GM21737 (cell line): ENCODE data around the gene KHDC1.
"Not testable (repeated sequence)": the region's sequence is repeated elsewhere in the genome, so short reads cannot be mapped to it uniquely, and the experiment has no call there.

Source experiments
- ATAC-seq: cut with Tn5 transposase; IDR thresholded peaks from one replicate; pipeline ENCODE4 v1.9.1; 2021; ENCODE audit warnings: mild to moderate bottlenecking, moderate library complexity; ENCODE audit not compliant: unreplicated experiment

The KHDC1 gene

DNA sequence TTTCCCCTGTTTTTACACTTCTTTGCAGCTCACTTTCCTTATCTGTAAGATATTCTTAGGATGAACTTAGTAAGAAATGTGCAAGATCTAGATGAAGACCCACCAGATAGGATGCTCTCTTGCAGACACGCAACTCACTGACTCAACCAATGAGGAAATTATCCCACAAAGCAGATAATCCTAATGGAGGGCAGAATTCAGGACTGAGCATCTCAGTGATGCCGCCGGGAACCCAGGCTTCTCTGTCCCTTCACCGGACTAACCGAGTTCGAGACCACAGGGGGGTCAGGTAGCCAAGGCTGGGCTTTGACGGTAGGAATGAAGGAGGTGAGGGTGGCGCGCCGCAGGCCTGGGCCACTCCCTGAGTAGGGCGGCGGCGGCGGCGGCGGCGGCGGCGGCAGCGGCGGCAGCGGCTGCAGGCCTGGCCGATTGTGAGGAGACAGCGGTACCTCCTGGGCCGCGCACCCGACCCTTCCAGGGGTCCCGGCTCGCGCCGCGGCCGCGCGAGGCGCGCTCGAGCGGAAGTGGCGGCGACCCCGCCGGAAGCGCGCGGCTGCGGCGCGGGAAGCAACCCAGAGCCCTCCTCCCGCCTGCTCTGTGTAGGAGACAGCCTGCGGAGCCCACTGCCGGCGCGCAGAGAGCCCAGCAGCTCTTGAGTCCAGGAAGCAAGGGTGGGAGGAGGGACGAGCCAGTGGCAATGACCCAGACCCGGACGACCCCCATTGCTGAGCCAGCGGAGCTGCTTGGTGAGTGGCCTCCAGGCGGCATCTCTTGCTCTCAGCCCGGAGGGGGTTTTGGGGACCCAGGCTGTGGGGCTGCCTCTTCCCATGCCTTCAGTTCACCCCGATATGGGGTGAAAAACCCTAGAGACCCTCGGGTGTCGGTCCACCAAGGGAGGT, at the start of gene KHDC1:
Gene KHDC1 (minus strand): TSS at position 526 of the 899 bp plus-strand sequence. CDS start 20,679 bp downstream, outside the sequence.
- ATAC-seq = peak; percentile 93

DNA sequence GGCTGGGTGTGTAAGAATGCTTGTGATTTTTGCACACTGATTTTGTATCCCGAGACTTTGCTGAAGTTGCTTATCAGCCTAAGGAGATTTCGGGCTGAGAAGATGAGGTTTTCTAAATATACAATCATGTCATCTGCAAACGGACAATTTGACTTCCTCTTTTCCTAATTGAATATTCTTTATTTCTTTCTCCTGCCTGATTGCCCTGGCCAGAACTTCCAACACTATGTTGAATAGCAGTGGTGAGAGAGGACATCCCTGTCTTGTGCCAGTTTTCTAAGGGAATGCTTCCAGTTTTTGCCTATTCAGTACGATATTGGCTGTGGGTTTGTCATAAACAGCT, 47.5 kb upstream of the KHDC1 start:
- ATAC-seq = not testable (repeated sequence)

GRCh38 chr6:73309785-73310502, 46.9 kb upstream of the KHDC1 start:
- ATAC-seq = peak; percentile 98

DNA sequence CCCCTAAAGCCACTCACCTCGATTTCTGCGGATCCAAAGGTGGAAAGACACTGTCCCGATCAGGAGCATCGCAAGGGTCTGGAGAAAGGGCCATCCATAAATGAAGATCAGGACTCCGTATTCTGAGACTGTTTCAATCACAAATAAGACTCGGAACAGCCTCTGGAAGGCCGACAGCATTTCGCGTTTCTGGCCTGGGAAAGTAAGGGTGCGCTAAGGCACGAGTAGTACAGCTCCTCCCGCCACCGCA, 46.5 kb upstream of the KHDC1 start:
- ATAC-seq = no peak

GRCh38 chr6:73308712-73309534, 45.9 kb upstream of the KHDC1 start:
- ATAC-seq = no peak

DNA sequence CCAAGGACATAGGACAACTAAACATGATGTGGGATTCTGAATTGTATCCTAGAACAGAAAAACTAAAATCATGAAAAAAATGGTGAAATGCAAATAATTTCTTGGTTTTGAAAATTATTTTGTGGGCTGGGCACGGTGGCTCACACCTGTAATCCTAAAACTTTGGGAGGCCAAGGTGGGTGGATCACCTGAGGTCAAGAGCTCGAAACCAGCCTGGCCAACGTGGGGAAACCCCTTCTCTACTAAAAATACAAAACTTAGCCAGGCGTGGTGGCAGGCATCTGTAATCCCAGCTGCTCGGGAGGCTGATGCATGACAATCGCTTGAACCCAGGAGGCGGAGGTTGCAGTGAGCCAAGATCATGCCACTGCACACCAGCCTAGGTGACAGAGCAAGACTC, 40.8 kb upstream of the KHDC1 start:
- not testable (repeated sequence) for ATAC-seq

GRCh38 chr6:73302339-73302738, 39.3 kb upstream of the KHDC1 start:
- no peak for ATAC-seq

DNA sequence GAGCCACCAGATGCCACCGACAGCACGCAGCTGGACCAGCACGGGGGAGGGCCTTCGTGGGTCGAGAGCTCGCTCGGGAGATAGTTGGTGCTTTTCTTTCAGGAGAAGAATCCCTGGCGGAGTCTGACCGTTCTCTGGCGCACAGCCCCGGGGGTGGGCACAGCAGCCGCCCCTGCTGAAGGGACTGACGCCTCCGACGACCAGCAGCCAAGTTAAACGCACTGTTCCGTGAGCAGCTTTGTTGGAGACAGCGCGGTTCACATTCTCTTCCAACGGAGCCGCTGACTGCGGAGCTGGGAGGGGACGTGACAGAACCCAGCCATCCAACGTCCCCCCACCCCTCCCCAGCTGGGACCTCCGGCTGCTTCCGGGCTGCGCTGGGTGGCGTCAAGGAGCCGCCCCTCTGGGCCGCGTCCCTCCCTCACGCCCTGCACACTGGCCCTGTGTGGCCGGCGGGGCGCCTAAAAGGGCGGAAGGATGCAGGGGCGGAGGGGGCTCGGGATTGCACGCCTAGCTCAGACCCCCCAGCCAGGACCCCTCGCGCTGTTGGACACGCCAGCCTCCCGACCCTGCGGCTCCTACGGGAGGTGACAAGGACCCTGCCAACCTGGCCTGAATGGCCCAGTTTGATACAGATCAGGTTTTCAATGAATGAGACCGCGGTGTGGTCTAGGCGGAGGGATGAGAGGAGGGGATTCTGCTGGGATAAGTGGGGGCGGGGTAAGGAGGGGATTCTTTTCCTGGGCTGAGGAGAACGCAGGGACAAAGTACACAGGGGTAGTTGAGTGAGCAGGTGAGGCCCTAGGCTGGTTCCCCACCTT, 36.4 kb upstream of the KHDC1 start:
- no peak for ATAC-seq

GRCh38 chr6:73293331-73293730, 30.3 kb upstream of the KHDC1 start:
- no peak for ATAC-seq

DNA sequence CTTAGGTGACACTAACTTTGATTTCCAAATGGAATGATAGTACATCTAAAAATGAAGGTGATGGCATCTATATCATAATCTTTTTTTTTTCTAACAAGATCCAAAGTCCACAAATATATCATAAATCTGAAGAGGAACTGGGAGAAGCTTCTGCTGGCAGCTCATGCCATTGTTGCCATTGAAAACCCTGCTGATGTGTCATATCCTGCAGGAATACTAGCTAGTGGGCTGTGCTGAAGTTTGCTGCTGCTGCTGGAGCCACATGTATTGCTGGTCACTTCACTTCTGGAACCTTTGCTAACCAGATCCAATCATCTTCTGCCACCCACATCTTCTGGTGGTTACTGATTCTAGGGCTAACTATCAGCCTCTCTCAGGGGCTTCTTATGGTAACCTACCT, 27.4 kb upstream of the KHDC1 start:
- no peak for ATAC-seq

- ATAC-seq = no peak
Observed at GRCh38 chr6:73286752-73287151, 23.8 kb upstream of the KHDC1 start.

- no peak for ATAC-seq
Observed at GRCh38 chr6:73285674-73286283, 22.8 kb upstream of the KHDC1 start.

GRCh38 chr6:73282871-73283270, 19.9 kb upstream of the KHDC1 start:
- ATAC-seq = no peak

DNA sequence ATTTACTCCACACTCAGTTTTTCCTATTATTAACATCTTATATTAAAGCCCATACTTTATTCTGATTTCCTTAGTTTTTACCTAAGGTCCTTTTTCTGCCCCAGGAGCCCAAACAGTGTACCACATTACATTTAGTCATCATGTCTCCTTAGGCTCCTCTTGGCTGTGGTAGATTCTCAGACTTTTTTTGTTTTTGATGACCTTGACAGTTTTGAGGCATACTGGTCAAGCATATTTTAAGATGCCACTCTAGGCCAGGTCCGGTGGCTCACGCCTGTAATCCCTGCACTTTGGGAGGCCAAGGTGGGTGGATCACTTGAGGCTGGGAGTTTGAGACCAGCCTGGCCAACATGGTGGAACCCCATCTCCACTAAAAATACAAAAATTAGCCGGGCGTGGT, 18.7 kb upstream of the KHDC1 start:
- ATAC-seq = not testable (repeated sequence)

DNA sequence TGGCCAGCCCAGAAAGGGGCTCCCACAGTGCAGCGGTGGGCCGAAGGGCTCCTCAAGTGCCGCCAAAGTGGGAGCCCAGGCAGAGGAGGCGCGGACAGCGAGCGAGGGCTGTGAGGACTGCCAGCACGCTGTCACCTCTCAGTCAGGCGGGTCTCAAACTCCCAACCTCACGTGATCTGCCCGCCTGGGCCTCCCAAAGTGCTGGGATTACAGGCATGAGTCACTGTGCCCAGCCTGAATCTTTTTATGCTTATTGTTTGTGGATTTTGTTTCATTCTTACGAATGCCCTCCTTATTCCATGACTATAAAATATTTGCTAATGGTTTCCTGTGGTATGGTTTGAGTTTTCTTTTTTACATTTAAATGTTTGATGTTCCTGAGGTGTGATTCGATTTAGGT, 6.3 kb upstream of the KHDC1 start:
- ATAC-seq = not testable (repeated sequence)

DNA sequence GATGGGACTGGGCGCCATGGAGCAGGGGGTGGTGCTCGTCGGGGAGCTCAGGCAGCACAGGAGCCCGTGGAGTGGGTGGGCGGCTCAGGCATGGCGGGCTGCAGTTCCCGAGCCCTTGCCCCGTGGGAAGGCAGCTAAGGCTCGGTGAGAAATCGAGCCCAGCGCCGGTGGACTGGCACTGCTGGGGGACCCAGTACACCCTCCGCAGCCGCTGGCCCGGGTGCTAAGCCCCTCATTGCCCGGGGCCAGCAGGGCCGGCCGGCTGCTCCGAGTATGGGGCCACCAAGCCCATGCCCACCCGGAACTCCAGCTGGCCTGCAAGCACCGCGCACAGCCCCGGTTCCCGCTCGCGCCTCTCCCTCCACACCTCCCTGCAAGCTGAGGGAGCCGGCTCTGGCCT, 5.9 kb upstream of the KHDC1 start:
- ATAC-seq = not testable (repeated sequence)

DNA sequence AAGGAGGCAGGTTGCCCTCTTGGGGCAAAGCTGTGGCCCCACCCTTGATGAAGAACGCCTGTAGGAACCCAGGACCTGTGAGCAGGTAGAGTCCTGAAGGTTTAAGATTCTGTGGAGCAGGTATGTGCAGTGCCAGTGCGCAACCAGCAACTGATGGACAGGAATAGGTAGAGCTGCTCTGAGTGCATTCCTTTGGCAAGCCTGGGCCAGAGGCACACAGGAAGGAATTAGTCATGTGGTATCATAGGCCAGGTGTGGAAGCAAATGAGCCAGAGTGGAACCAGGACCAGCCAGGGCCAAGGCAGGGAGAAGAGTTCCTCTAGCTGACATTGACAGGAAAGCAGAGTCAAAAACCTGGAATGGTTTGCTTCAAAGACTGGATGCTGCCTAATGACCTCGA, 1.4 kb upstream of the KHDC1 start:
- no peak for ATAC-seq

DNA sequence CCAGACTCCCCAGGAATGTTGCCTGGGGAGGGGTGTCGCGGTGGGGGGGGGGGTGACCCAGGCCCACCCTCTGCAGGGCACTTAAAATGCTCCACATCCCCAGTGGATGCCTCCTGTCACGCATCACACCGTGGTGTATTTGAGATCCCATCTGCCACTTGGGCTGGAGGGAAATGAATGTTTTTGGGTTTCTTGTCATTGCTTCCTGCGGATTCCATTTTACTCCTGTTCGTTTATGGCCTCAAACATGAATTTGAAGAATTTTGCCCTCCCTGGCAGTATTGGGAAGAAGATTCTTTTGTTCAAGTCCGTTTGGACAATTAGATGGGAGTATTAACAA, 544 bp upstream of the KHDC1 start:
- ATAC-seq = no peak

GRCh38 chr6:73258721-73259120, 4.3 kb downstream of the KHDC1 start:
- ATAC-seq = no peak

GRCh38 chr6:73254323-73254722, 8.7 kb downstream of the KHDC1 start:
- ATAC-seq = not testable (repeated sequence)
